GM19099 (cell line): ENCODE results near the gene NXT2.

Experiments used
- POLR2A ChIP-seq: IDR thresholded peaks from 3 replicates; pipeline ENCODE4 v1.6.1; 2011; ENCODE audit warnings: low read depth; ENCODE audit not compliant: insufficient read length; ENCODE audit errors: extremely low read depth

Gene NXT2

GRCh38 chrX:109536439-109537323, at the start of gene NXT2:
Gene NXT2 (plus strand): TSS chrX:109536844. CDS start chrX:109537007, 163 bp downstream.
- TF ChIP-seq POLR2A, result peak; percentile 87

DNA sequence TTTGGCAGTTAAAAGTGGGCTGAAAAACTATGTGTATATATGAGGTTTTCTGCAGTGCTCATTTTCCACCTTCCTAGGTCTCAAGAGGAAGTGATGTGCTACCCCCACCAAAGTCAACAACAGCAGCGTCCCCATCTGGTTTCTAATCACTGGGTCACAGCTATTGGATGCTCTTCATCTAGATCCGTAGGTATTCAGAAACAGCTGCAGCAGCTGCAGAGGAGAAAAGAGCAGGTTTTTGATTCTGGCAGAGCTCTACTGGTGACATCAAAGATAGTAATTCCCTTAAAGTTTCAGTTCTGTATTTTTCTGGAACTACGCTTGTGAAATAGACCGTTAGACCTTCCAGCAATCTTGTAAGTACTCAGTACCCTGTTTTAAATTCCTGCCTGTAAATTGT, 49.0 kb upstream of the NXT2 start:
- no peak for TF ChIP-seq POLR2A

- TF ChIP-seq POLR2A, result no peak
These were observed 47.5 kb upstream of the NXT2 start for GRCh38 chrX:109489174-109489573.

GRCh38 chrX:109498434-109498833, 38.2 kb upstream of the NXT2 start:
- TF ChIP-seq POLR2A, result no peak

- no peak for TF ChIP-seq POLR2A
These were observed 35.5 kb upstream of the NXT2 start for GRCh38 chrX:109501176-109501575.

DNA sequence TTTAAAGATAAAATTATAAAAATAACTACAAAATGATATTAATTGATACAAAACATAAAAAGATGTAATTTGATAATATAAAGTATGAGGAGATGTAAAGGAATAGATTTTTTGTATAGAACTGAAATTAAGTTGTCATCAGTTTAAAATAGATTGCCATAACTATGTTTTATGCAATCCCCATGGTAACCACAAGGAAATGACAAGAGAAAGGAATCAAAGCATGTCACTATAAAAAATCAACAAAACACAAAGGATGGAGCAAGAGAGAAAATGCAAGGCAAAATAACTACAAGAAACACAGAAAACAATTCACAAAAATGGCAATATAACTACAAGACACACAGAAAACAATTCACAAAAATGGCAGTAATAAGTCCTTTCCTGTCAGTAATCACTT, 27.7 kb upstream of the NXT2 start:
- TF ChIP-seq POLR2A, result no peak

DNA sequence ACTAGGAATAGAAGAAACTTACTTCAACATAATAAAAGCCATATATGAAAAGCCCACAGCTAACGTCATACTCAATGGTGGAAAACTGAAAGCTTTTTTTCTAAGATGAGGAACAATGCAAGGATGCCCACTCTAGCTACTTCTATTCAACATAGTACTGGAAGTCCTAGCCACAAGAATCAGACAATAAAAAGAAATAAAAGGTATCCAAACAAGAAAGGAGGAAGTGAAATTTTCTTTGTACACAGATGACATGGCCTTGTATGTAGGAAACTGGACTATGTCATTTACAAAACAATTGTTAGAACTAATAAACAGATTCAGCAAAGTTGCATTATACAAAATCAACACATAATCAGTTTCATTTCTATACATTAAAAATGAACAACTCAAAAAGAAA, 25.5 kb upstream of the NXT2 start:
- no peak for TF ChIP-seq POLR2A

DNA sequence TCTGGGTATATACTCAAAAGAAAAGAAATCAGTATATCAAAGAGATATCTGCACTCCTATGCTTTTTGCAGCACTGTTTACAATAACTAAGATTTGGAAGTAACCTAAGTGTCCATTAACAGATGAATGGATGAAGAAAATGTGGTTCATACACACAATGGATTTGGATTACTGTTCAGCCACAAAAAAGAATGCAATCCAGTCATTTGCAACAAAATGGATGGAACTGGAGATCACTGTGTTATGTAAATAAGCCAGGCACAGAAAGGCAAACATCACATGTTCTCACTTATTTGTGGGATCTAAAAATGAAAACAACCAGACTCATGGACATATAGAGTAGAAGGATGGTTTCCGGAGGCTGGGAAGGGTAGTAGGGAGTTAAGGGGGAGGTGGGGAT, 17.6 kb upstream of the NXT2 start:
- no peak for TF ChIP-seq POLR2A

- TF ChIP-seq POLR2A, result no peak
These were observed 3.6 kb upstream of the NXT2 start for GRCh38 chrX:109533005-109533404.

DNA sequence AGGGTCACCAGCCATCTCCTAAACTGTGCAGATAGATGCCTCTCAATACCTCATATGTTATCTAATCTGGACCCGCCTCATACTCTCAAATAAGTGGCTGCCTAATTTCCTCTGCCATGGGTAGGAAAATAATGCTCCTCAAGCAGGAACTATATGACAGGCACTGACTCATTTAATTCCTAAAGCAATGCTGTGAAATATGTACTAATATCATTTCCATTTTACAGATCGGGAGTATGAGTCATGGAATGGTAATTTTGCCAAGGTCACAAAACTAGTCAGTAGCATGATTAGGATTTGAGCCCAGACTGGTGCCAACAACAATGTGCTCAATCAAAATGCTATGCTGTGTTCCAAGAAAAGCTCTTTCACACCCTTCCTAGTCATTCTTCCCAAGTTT, 3.0 kb upstream of the NXT2 start:
- no peak for TF ChIP-seq POLR2A

DNA sequence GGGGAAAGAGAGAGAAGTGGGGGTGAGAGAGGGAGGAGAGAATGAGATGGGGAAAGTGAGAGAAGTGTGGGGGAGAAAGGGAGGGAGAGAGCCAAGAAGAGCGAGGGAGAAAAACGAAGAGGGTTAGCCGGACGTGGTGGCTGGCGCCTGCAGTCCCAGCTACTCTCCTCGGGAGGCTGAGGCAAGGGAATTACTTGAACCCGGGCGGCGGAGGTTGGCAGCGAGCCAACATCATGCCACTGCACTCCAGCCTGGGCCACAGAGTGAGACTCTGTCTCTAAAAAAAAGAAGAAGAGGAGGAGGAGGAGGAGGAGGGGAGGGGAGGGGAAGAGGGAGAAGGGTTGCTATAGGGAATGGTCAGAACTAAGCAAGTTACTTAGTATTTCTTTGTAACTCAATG, 1.7 kb upstream of the NXT2 start:
- no peak for TF ChIP-seq POLR2A

DNA sequence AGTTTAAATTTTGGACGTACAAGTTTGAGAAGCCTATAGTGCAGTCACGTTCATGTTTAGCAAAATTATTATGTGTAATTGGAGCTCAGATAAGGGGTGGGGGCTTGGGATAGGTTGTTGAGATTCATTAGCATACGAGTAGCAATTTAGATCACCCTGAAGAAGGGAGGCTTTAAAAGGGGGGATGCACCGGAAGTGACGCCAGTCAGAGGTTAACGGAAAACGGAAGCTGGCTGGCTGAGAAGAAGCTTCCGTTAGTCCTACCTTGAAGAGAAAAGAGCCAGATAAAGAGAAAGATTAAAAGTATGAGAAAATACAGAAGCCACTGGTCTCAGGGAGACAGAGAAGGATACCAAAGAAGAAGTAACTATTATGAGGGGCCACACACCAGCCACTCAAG, 1.1 kb upstream of the NXT2 start:
- no peak for TF ChIP-seq POLR2A

DNA sequence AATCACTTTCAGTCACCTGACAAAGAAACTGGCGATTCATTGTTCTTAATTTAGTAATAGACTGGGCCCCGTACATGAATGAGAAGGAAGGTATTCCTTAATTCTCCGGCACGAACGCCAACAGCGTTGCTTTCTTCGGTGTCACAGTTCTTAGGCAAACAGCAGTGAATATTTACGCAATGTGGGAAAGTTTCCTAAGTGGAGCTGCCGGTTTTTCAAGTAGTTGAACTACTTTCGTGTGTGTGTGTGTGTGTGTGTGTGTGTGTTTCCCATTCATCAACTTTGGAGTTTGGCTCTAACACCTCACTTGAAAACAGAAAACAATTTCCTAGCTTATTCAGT, 651 bp downstream of the NXT2 start:
- no peak for TF ChIP-seq POLR2A

GRCh38 chrX:109553862-109554261, 17.2 kb downstream of the NXT2 start:
- no peak for TF ChIP-seq POLR2A

DNA sequence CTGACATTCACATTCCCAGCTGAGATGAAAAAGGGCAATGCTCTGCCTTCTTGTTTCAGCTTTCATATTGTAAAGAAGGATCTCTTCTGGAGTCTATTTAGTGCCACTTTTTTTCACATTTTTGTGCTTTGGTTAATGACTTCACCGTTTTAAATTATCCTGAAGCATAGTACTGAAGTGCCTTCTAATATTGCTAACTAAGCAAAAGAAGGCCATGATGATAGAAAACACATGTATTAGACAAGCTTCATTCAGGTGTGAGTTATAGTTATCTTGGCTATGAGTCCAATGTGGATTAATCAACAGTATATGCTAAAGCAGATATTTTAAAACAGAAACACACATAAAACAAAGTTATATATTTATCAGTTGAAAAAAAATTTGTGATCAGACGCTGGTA, 40.4 kb downstream of the NXT2 start:
- TF ChIP-seq POLR2A, result no peak

DNA sequence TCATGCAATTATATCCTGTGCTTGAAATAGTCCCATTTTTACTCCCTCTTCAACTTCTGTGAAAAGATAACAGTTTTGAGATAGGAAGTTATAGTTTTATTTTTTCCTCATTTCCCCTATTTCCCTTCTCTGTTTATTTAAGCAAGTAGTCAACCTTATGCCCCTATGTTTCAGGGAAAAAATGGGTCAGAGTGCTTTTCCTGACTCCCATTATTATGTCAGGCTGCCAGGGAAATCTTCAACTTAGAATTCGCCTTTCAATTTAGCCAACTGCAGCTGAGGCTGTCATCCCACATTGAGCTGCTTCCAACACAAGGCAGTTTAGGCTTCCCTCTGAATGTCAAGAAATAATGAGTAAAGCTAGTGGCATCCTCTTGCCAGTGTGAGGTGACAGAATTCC, 42.3 kb downstream of the NXT2 start:
- no peak for TF ChIP-seq POLR2A

DNA sequence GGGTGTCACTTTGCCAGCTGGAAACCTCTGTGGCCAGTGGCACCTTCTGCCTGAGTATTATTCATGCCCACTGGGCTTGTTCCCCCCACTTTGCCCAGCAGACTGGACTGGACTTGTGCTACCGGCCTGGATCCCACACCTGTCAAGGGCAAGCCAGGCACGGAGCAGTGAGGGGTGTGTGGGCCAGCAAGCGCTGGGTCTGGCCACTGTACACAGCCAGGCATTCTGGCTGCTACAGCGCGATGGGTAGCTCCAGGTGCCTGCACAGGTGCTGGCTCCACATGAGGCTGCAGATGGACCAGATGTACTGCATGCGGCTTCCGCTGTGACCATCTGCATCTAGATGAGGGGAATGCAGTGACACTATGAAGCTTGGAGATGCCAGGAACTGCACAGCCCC, 48.8 kb downstream of the NXT2 start:
- no peak for TF ChIP-seq POLR2A

- no peak for TF ChIP-seq POLR2A
These were observed 53.5 kb downstream of the NXT2 start for GRCh38 chrX:109590176-109590575.
